K562 (cell line): ENCODE measurements around the gene NELL1. TPM values are rescaled to one million over a fixed set of nuclear protein-coding genes. Genes with fewer than 3 reads are reported as not detected.

ENCODE experiments used
- ATAC-seq: fragments of 200-7000 bp; cut with Tn5 transposase; 3 replicates; pipeline ENCODE4 v1.9.1; 2020; ENCODE audit warnings: moderate library complexity
- BruUV-seq: library from RNA; stranded (reverse); fragments of 400-500 nt; replicated peaks from 2 replicates; lab custom pipeline; 2021; lab: Mats Ljungman, UMichigan
- CTCF ChIA-PET: fragments of 300-600 bp; formaldehyde crosslinking; extraction: SDS; loops from one replicate; lab custom pipeline; 2021; ENCODE audit warnings: low intra/inter-chr PET ratio; lab: Yijun Ruan, JAX
- POLR2A ChIA-PET: fragments of 300-600, 350-650 bp; sonication (Branson Sonifier 250); formaldehyde crosslinking; extraction: SDS; loops from one replicate; lab custom pipeline; 2021; ENCODE audit warnings: antibody characterized with exemption, inconsistent platforms; lab: Yijun Ruan, JAX
- DNase-seq, 4 experiments: peaks; one replicate each; pipeline versions ENCODE4 v3.0.0 to v3.0.0-alpha.2; 2011 to 2018; ENCODE audit warnings: low spot score in 3 of 4, mixed read lengths in 3 of 4; ENCODE audit errors: extremely low read depth in 1 of 4
- FAIRE-seq: peaks from 2 replicates; lab custom pipeline; 2011; peaks lifted over from hg19 to GRCh38; lab: Jason Lieb, UNC
- H2AFZ ChIP-seq: 2 replicates; pipeline ENCODE4 v1.6.0; 2011; ENCODE audit warnings: low read depth, low read length, control low read depth, inconsistent platforms
- H3K27ac ChIP-seq: fragments of 200-600 bp; 3 replicates; pipeline ENCODE4 v1.8.0; 2011; ENCODE audit warnings: low read depth, mild to moderate bottlenecking, control low read depth, inconsistent platforms, low read length, moderate library complexity, mixed read lengths; ENCODE audit errors: extremely low read depth
- H3K27me3 ChIP-seq, 2 experiments: fragments of 300-600 bp in 1 of 2; 2 replicates in 1 of 2; 3 replicates in 1 of 2; pipeline versions ENCODE4 v1.6.0 to v1.8.0; 2011; ENCODE audit warnings: inconsistent platforms in 2 of 2, low read length in 2 of 2, mild to moderate bottlenecking in 1 of 2, mixed read lengths in 1 of 2, moderate library complexity in 1 of 2; ENCODE audit not compliant: control insufficient read depth in 2 of 2, insufficient read depth in 2 of 2
- H3K36me3 ChIP-seq: fragments of 300-600 bp; 3 replicates; pipeline ENCODE4 v1.8.0; 2011; ENCODE audit warnings: mild to moderate bottlenecking, low read length, inconsistent platforms; ENCODE audit not compliant: control insufficient read depth, insufficient read depth
- H3K4me1 ChIP-seq, 2 experiments: fragments of 200-600 bp in 1 of 2; replicated peaks in 1 of 2; 2 replicates in 1 of 2; 3 replicates in 1 of 2; pipeline versions ENCODE4 v1.5.1 to v1.8.0; 2011; ENCODE audit warnings: inconsistent platforms in 2 of 2, low read length in 2 of 2, mild to moderate bottlenecking in 1 of 2, mixed read lengths in 1 of 2, moderate library complexity in 1 of 2; ENCODE audit not compliant: control insufficient read depth in 2 of 2, insufficient read depth in 2 of 2
- H3K4me2 ChIP-seq: 2 replicates; pipeline ENCODE4 v1.6.1; 2011; ENCODE audit warnings: low read length, control low read depth, inconsistent platforms, mixed read lengths; ENCODE audit not compliant: insufficient read depth
- H3K4me3 ChIP-seq: fragments of 200-600 bp; sonication (generic), shearing (Covaris generic); 2 replicates; pipeline ENCODE4 v1.5.1; 2016; ENCODE audit warnings: control low read depth, inconsistent platforms
- H3K79me2 ChIP-seq: fragments of 200-600 bp; 3 replicates; pipeline ENCODE4 v1.8.0; 2011; ENCODE audit warnings: low read length, inconsistent platforms; ENCODE audit not compliant: control insufficient read depth, insufficient read depth
- H3K9ac ChIP-seq, 2 experiments: 2 replicates each; pipeline versions ENCODE4 v1.6.0 to v1.6.1; 2011; ENCODE audit warnings: low read depth in 2 of 2, low read length in 2 of 2, control low read depth in 1 of 2, inconsistent platforms in 1 of 2, mild to moderate bottlenecking in 1 of 2, mixed read lengths in 1 of 2; ENCODE audit not compliant: insufficient read depth in 1 of 2
- H3K9me1 ChIP-seq: one replicate; pipeline ENCODE4 v1.6.0; 2011; ENCODE audit warnings: inconsistent platforms, mild to moderate bottlenecking, low read length, moderate library complexity; ENCODE audit not compliant: control insufficient read depth, insufficient read depth
- H3K9me3 ChIP-seq: replicated peaks from 2 replicates; pipeline ENCODE4 v1.5.1; 2011; ENCODE audit warnings: low read depth, low read length, inconsistent platforms; ENCODE audit not compliant: control insufficient read depth, insufficient read depth
- H4K20me1 ChIP-seq: replicated peaks from 2 replicates; pipeline ENCODE4 v1.6.1; 2011; ENCODE audit warnings: low read length, inconsistent platforms, mixed read lengths; ENCODE audit not compliant: control insufficient read depth, insufficient read depth
- FOSL1 ChIP-seq: fragments of 200-800 bp; sonication (Bioruptor generic); conservative IDR thresholded peaks from 2 replicates; pipeline ENCODE4 v1.6.1; 2016; ENCODE audit warnings: missing genetic modification characterization, missing compliant biosample characterization
- SMARCE1 ChIP-seq: fragments of 450-650 bp; IDR thresholded peaks from 2 replicates; pipeline ENCODE4 v1.7.1; 2016; ENCODE audit warnings: mild to moderate bottlenecking
- WGBS: fragments of 100-300 bp; shearing (Covaris generic); methylation state at CpG from one replicate; pipeline ENCODE4 v1.1.6; 2016; ENCODE audit warnings: low coverage, mixed read lengths; ENCODE audit not compliant: insufficient coverage; ENCODE audit errors: missing lambda C conversion rate; 5-methylcytosine and 5-hydroxymethylcytosine counted together
- in situ Hi-C: fragments of 300-500 bp; cut with MboI; formaldehyde crosslinking; loops from 4 replicates; pipeline ENCODE4 v1.15.0; 2018; ENCODE audit warnings: inconsistent platforms, mixed read lengths
- intact Hi-C: fragments of 100-400 bp; cut with micrococcal nuclease; formaldehyde crosslinking; loops from 2 replicates; pipeline ENCODE4 v1.14.2; 2022
- polyA plus RNA-seq, 8 experiments: library from polyadenylated mRNA; depleted of rRNA in 4 of 8; stranded (reverse) in 5 of 8; unstranded in 3 of 8; fragments of >200 nt; fragmentation: Nextera tagmentation in 2 of 8; fragmentation: Illumina TruSeq in 1 of 8; extraction: Ambion mirVana in 2 of 8; extraction: Trizol in 1 of 8; gene quantifications; 2 replicates each; pipeline versions ENCODE4 v1.2.1 to v1.2.3, GENCODE V29; 2011 to 2014; ENCODE audit warnings: inconsistent platforms in 1 of 8, missing spikeins in 1 of 8
- total RNA-seq, 7 experiments: library from RNA; depleted of rRNA in 6 of 7; stranded (reverse); fragments of >200 nt in 6 of 7; fragmentation: Illumina TruSeq in 2 of 7; extraction: Trizol in 2 of 7; gene quantifications; 2 replicates each; pipeline versions ENCODE4 v1.2.1 to v1.2.3, GENCODE V29; 2011 to 2021; ENCODE audit warnings: low replicate concordance in 1 of 7
- TF ChIP-seq, protein P1 (sequence below), 3 experiments: fragments of 200-800 bp in 1 of 3; fragments of 250-450 bp in 1 of 3; fragments of 450-650 bp in 1 of 3; sonication (Bioruptor Pico) in 1 of 3; sonication (Bioruptor generic) in 1 of 3; formaldehyde crosslinking in 1 of 3; IDR thresholded peaks; 2 replicates each; pipeline versions ENCODE4 v1.6.1 to v1.8.0; 2016 to 2022; ENCODE audit warnings: mild to moderate bottlenecking in 2 of 3, missing genetic modification characterization in 2 of 3, missing compliant biosample characterization in 1 of 3, moderate library complexity in 1 of 3
- TF ChIP-seq, protein P2 (sequence below): fragments of 250-450 bp; sonication (Bioruptor Pico); IDR thresholded peaks from 2 replicates; pipeline ENCODE4 v1.8.0; 2021; ENCODE audit warnings: mild to moderate bottlenecking, moderate library complexity
- TF ChIP-seq, protein P3 (sequence below), 2 experiments: fragments of 450-650 bp in 1 of 2; sonication (generic) in 1 of 2; formaldehyde crosslinking in 1 of 2; IDR thresholded peaks; 2 replicates each; pipeline versions ENCODE4 v1.7.1 to v1.9.0; 2016 to 2022; ENCODE audit warnings: inconsistent platforms in 1 of 2, mild to moderate bottlenecking in 1 of 2, missing genetic modification reagents in 1 of 2

Gene NELL1
- total and polyA plus RNA-seq, 9 of the 15 experiments (the other 6 are each of a cell fraction or from before 2014, with no cell fraction given) = not detected

DNA sequence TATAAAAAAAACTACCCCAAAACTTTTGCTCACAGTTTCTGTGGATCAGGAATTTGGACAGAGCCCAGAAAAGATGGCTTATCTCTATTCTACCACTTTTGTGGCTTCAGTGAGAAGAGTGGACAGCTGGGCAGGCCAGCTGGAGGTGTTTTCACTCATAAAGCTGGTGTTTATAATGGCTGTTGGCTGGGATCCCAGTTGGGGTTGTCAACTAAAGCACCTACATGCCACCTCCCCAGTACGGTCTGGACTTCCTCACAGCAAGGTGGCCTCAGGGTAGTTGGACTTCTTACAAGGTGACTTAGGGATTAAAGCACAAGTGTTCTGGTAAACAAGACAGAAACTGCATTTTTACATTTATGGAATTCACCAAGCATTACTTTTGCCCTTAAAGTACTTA lies 171.0 kb downstream of the NELL1 start (continued):
- TF ChIP-seq, protein P1, sequence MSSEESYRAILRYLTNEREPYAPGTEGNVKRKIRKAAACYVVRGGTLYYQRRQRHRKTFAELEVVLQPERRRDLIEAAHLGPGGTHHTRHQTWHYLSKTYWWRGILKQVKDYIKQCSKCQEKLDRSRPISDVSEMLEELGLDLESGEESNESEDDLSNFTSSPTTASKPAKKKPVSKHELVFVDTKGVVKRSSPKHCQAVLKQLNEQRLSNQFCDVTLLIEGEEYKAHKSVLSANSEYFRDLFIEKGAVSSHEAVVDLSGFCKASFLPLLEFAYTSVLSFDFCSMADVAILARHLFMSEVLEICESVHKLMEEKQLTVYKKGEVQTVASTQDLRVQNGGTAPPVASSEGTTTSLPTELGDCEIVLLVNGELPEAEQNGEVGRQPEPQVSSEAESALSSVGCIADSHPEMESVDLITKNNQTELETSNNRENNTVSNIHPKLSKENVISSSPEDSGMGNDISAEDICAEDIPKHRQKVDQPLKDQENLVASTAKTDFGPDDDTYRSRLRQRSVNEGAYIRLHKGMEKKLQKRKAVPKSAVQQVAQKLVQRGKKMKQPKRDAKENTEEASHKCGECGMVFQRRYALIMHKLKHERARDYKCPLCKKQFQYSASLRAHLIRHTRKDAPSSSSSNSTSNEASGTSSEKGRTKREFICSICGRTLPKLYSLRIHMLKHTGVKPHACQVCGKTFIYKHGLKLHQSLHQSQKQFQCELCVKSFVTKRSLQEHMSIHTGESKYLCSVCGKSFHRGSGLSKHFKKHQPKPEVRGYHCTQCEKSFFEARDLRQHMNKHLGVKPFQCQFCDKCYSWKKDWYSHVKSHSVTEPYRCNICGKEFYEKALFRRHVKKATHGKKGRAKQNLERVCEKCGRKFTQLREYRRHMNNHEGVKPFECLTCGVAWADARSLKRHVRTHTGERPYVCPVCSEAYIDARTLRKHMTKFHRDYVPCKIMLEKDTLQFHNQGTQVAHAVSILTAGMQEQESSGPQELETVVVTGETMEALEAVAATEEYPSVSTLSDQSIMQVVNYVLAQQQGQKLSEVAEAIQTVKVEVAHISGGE (CRISPR knock-in tag; IDR thresholded peaks at IDR 0.05) = no peak
- TF ChIP-seq SMARCE1 = no peak
- TF ChIP-seq, protein P2, sequence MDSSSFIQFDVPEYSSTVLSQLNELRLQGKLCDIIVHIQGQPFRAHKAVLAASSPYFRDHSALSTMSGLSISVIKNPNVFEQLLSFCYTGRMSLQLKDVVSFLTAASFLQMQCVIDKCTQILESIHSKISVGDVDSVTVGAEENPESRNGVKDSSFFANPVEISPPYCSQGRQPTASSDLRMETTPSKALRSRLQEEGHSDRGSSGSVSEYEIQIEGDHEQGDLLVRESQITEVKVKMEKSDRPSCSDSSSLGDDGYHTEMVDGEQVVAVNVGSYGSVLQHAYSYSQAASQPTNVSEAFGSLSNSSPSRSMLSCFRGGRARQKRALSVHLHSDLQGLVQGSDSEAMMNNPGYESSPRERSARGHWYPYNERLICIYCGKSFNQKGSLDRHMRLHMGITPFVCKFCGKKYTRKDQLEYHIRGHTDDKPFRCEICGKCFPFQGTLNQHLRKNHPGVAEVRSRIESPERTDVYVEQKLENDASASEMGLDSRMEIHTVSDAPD (CRISPR knock-in tag) = no peak

DNA sequence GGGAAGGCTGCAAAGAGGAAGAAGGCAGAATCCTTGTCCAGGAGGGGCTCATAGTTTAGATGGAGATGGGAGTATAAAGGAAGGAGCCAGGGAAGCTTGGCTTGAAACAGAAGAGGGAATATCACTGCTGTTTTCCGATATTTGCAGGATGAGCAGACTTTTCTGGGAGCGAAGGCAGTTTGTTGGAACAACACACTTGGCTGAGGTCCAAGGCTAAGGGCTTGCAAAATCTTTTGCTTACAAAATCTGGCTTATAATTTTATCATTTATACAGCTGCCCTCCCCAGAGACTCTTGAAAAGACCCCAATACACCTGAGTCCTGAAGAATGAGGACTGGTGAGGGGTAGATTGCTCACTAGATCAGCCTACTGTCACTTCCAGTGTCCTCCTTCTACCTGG lies 174.8 kb downstream of the NELL1 start:
- no peak for FAIRE-seq
- Histone ChIP-seq H2AFZ (no peak overlapping the region), H3K36me3 (no peaks in the 10 kb centered on the region), H3K9me3 (0 out of 2 replicates have a peak, but pooled peaks cover 1% of the 10 kb centered on the region), H3K4me1 (no peaks in the 10 kb centered on the region), H3K4me2 (no peak overlapping the region), H3K9ac (no peak overlapping the region), H3K79me2 (no peaks in the 10 kb centered on the region), H3K4me3 (no peak overlapping the region), H3K27me3 (no peaks in the 10 kb centered on the region), H3K9me1 (no peaks in the 10 kb centered on the region), H4K20me1 (no peaks in the 10 kb centered on the region), H3K27ac (no peak overlapping the region)
- POLR2A ChIA-PET = no interaction called here
- ATAC-seq = no peak
- in situ Hi-C loops (no loop called here), intact Hi-C loops (no loop called here)
- WGBS = 0% methylated on average over 2 of the region's 2 CpGs
- CTCF ChIA-PET = no interaction called here
- no peak for DNase-seq
- BruUV-seq = no TSS peak
- no peak for TF ChIP-seq FOSL1 (tag)
- TF ChIP-seq, protein P3, sequence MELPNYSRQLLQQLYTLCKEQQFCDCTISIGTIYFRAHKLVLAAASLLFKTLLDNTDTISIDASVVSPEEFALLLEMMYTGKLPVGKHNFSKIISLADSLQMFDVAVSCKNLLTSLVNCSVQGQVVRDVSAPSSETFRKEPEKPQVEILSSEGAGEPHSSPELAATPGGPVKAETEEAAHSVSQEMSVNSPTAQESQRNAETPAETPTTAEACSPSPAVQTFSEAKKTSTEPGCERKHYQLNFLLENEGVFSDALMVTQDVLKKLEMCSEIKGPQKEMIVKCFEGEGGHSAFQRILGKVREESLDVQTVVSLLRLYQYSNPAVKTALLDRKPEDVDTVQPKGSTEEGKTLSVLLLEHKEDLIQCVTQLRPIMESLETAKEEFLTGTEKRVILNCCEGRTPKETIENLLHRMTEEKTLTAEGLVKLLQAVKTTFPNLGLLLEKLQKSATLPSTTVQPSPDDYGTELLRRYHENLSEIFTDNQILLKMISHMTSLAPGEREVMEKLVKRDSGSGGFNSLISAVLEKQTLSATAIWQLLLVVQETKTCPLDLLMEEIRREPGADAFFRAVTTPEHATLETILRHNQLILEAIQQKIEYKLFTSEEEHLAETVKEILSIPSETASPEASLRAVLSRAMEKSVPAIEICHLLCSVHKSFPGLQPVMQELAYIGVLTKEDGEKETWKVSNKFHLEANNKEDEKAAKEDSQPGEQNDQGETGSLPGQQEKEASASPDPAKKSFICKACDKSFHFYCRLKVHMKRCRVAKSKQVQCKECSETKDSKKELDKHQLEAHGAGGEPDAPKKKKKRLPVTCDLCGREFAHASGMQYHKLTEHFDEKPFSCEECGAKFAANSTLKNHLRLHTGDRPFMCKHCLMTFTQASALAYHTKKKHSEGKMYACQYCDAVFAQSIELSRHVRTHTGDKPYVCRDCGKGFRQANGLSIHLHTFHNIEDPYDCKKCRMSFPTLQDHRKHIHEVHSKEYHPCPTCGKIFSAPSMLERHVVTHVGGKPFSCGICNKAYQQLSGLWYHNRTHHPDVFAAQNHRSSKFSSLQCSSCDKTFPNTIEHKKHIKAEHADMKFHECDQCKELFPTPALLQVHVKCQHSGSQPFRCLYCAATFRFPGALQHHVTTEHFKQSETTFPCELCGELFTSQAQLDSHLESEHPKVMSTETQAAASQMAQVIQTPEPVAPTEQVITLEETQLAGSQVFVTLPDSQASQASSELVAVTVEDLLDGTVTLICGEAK (IDR thresholded peaks at IDR 0.05) = no peak
- TF ChIP-seq, protein P3 (CRISPR knock-in tag; IDR thresholded peaks at IDR 0.05) = no peak
